ENCODE data around the gene GPR135.

GPR135 gene, protein sequence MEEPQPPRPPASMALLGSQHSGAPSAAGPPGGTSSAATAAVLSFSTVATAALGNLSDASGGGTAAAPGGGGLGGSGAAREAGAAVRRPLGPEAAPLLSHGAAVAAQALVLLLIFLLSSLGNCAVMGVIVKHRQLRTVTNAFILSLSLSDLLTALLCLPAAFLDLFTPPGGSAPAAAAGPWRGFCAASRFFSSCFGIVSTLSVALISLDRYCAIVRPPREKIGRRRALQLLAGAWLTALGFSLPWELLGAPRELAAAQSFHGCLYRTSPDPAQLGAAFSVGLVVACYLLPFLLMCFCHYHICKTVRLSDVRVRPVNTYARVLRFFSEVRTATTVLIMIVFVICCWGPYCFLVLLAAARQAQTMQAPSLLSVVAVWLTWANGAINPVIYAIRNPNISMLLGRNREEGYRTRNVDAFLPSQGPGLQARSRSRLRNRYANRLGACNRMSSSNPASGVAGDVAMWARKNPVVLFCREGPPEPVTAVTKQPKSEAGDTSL

GRCh38 chr14:59465316-59466135 is at the start of gene GPR135:
GPR135 (minus strand) TSS chr14:59465380; CDS start chr14:59465226, 154 bp downstream.
- DNase-seq (ENCODE audit: low read depth): no peak
- no peak for TF ChIP-seq CTCF (IDR thresholded peaks at IDR 0.05; ENCODE audit: control insufficient read depth, insufficient read depth, low read depth, low read length, missing control alignments)
- H3K4me3 ChIP-seq (ENCODE audit: control insufficient read depth, low read depth, low read length): peak within 1 kb of the TSS; percentile 15

- TF ChIP-seq CTCF (IDR thresholded peaks at IDR 0.05; ENCODE audit: control insufficient read depth, insufficient read depth, low read depth, low read length, missing control alignments): peak; percentile 48
- DNase-seq (ENCODE audit: low read depth): no peak
- no peak overlapping the region for H3K4me3 ChIP-seq (ENCODE audit: control insufficient read depth, low read depth, low read length)
Observed at GRCh38 chr14:59511916-59512575, 46.9 kb upstream of the GPR135 start.

DNA sequence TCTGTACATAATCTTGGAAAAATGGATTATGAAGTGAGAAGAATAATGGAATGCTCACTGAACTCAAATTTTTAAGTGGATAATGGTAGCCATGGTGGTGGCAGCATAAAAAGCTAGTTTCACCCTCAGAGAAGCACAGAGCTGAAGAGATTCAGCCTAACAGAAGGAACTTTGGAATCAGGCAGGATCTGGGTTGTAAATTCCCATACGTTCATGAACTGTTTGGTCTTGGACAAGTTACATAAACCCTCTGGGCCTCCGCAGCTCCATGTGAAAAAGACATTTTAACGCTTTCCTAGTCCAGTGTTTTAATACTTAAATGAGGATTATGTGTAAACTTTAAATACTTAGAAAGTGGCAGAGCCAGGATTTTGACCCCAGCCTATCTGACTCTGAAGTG is 45.8 kb upstream of the GPR135 start:
- TF ChIP-seq CTCF (IDR thresholded peaks at IDR 0.05; ENCODE audit: control insufficient read depth, insufficient read depth, low read depth, low read length, missing control alignments): no peak
- no peak overlapping the region for H3K4me3 ChIP-seq (ENCODE audit: control insufficient read depth, low read depth, low read length)
- DNase-seq (ENCODE audit: low read depth): no peak

- TF ChIP-seq CTCF (IDR thresholded peaks at IDR 0.05; ENCODE audit: control insufficient read depth, insufficient read depth, low read depth, low read length, missing control alignments): no peak
- no peak for DNase-seq (ENCODE audit: low read depth)
- H3K4me3 ChIP-seq (ENCODE audit: control insufficient read depth, low read depth, low read length): no peak overlapping the region
Observed at GRCh38 chr14:59510001-59510400, 44.8 kb upstream of the GPR135 start.

DNA sequence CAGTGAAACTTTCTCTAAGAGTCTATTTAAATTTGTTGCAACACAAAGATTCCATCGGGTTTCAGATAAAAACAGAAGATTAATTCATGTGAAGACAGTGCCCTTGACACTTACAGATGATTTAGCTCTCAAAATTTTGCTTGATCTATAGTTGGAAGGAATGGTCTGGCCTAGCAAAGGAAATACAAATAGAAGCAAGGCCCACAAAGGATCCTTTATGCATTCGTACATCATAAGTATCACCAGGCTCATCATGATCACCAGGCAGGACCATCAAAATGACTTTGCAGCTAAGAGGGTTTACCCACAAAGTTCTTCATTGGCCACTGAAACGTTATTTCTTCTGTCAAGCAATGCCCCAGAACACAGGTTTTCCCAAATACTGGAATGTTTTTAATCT is 43.9 kb upstream of the GPR135 start:
- H3K4me3 ChIP-seq (ENCODE audit: control insufficient read depth, low read depth, low read length): no peak overlapping the region
- no peak for TF ChIP-seq CTCF (IDR thresholded peaks at IDR 0.05; ENCODE audit: control insufficient read depth, insufficient read depth, low read depth, low read length, missing control alignments)
- no peak for DNase-seq (ENCODE audit: low read depth)

- H3K4me3 ChIP-seq (ENCODE audit: control insufficient read depth, low read depth, low read length): no peak overlapping the region
- no peak for TF ChIP-seq CTCF (IDR thresholded peaks at IDR 0.05; ENCODE audit: control insufficient read depth, insufficient read depth, low read depth, low read length, missing control alignments)
- DNase-seq (ENCODE audit: low read depth): no peak
Observed at GRCh38 chr14:59507752-59508103, 42.5 kb upstream of the GPR135 start.
